Measurements from ENCODE around the gene HYAL2. TPM values are rescaled to one million over a fixed set of nuclear protein-coding genes. Genes with fewer than 3 reads are reported as not detected.
"Not testable (repeated sequence)": the region's sequence is repeated elsewhere in the genome, so short reads cannot be mapped to it uniquely, and the experiment has no call there.

The HYAL2 gene
- total RNA-seq, 2 experiments from 2014 or later = 1.5 to 2.1 TPM

- intact Hi-C loops (cut with micrococcal nuclease) = loop anchor here (1.0 kb wide), 8 partner anchors 29 to 506 kb away; partner anchors contain the start of genes CYB561D2, IP6K1, NPRL2 and RBM6
These were observed 30.1 kb downstream of the HYAL2 start, which contains the start of gene IFRD2 for GRCh38 chr3:50292159-50293078. Gene IFRD2, minus strand, starts transcription at chr3:50292429. Its CDS starts 155 bp downstream, at chr3:50292274.

DNA sequence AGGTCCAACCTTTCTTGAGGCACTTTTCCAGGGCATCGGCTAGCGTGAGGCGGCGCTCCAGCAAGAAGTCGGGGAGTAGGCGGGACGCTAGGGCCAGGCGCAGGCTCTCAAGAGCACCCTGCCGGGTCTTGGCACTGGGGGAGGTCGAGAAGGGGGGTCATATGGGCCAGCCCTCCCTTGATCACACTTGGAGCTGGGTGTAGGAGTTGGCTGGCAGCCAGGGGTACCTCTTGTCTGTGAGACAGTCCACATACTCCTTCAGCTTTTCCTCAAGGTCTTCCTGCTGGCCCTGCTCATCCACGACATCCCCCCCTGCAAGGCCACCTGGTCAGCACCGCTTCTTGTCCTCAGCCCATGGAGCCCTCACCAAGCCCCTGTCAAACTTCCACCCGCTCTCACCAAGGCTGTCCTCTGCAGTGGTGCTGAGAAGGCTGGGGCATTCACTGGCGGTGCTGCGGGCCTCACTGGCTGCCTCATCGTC is 32.3 kb downstream of the HYAL2 start:
- no peaks in the 10 kb centered on the region for H3K9me3 Mint-ChIP-seq
- CTCF ChIA-PET = interaction anchor here (2.3 kb wide), 1 partner anchor 64 kb away, joined by 8 read pairs; no protein-coding TSS in a partner anchor
- intact Hi-C loops (cut with micrococcal nuclease) = no loop called here
- no peaks in the 10 kb centered on the region for H3K27me3 Mint-ChIP-seq (ENCODE audit: low read depth)
- no peak for DNase-seq
- peak overlapping the region; percentile 91 for H3K4me3 Mint-ChIP-seq
- H3K36me3 Mint-ChIP-seq (ENCODE audit: low read depth) = peaks cover 27% of the 10 kb centered on the region
- H3K27ac Mint-ChIP-seq = no peak overlapping the region
- H3K4me1 Mint-ChIP-seq (ENCODE audit: low read depth) = peaks cover 24% of the 10 kb centered on the region

More at GRCh38 chr3:50292159-50293078, 30.1 kb downstream of the HYAL2 start, which contains the start of gene IFRD2:
- Mint-ChIP-seq H3K4me1 (ENCODE audit: low read depth) (peaks cover 24% of the 10 kb centered on the region), H3K4me3 (peak within 1 kb of the TSS; percentile 91), H3K27ac (peak within 1 kb of the TSS; percentile 88), H3K9me3 (no peaks in the 10 kb centered on the region), H3K27me3 (ENCODE audit: low read depth) (no peaks in the 10 kb centered on the region), H3K36me3 (ENCODE audit: low read depth) (peaks cover 27% of the 10 kb centered on the region)
- DNase-seq = peak; percentile 98
- CTCF ChIA-PET = interaction anchor here (0.9 to 2.8 kb wide), 5 partner anchors 16 to 66 kb away, joined by 4 to 13 read pairs (median 8); no protein-coding TSS in a partner anchor

DNA sequence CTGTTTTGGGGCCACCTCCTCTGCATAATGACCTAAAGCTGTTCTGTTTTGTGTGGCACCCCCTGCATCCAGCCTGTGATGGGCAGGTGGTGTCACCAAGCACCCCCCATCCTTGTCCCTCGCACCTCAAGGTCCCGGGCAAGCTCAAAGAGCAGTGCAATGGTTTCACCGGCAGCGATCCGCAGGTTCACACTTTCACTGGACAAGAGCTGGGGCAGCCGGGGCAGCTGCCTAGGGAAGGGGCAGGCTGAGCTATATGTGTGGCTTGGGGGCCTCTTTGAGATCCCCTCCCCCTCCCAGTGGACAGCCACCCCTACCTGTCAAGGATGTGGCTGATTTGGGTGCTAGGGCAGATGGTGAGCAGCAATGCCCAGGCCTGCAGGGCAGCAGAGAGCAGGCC is 33.4 kb downstream of the HYAL2 start:
- H3K27me3 Mint-ChIP-seq (ENCODE audit: low read depth) = no peaks in the 10 kb centered on the region

GRCh38 chr3:50288387-50289007 is 34.0 kb downstream of the HYAL2 start:
- H3K36me3 Mint-ChIP-seq (ENCODE audit: low read depth) = peaks cover 30% of the 10 kb centered on the region
- H3K4me3 Mint-ChIP-seq = no peak overlapping the region
- H3K27ac Mint-ChIP-seq = no peak overlapping the region
- DNase-seq = no peak
- no peaks in the 10 kb centered on the region for H3K9me3 Mint-ChIP-seq
- CTCF ChIA-PET = interaction anchor here (0.8 to 2.3 kb wide), 2 partner anchors 62 to 261 kb away, joined by 3 to 8 read pairs; no protein-coding TSS in a partner anchor
- peaks cover 24% of the 10 kb centered on the region for H3K4me1 Mint-ChIP-seq (ENCODE audit: low read depth)
- H3K27me3 Mint-ChIP-seq (ENCODE audit: low read depth) = no peaks in the 10 kb centered on the region
- intact Hi-C loops (cut with micrococcal nuclease) = no loop called here

More for the DNA sequence above, 33.4 kb downstream of the HYAL2 start:
- peak overlapping the region; percentile 12 for H3K4me3 Mint-ChIP-seq
- no peak for DNase-seq
- peaks cover 30% of the 10 kb centered on the region for H3K36me3 Mint-ChIP-seq (ENCODE audit: low read depth)
- peaks cover 24% of the 10 kb centered on the region for H3K4me1 Mint-ChIP-seq (ENCODE audit: low read depth)
- intact Hi-C loops (cut with micrococcal nuclease) = no loop called here
- H3K27ac Mint-ChIP-seq = no peak overlapping the region
- CTCF ChIA-PET = interaction anchor here (0.8 to 2.3 kb wide), 2 partner anchors 63 to 260 kb away, joined by 3 to 8 read pairs; no protein-coding TSS in a partner anchor
- no peaks in the 10 kb centered on the region for H3K9me3 Mint-ChIP-seq

- Mint-ChIP-seq H3K36me3 (ENCODE audit: low read depth) (peaks cover 30% of the 10 kb centered on the region), H3K4me3 (no peak overlapping the region), H3K9me3 (no peaks in the 10 kb centered on the region), H3K27me3 (ENCODE audit: low read depth) (no peaks in the 10 kb centered on the region), H3K27ac (no peak overlapping the region), H3K4me1 (ENCODE audit: low read depth) (peaks cover 17% of the 10 kb centered on the region)
- intact Hi-C loops (cut with micrococcal nuclease) = no loop called here
- CTCF ChIA-PET = no interaction called here
- no peak for DNase-seq
These were observed 35.3 kb downstream of the HYAL2 start for GRCh38 chr3:50287262-50287661.

DNA sequence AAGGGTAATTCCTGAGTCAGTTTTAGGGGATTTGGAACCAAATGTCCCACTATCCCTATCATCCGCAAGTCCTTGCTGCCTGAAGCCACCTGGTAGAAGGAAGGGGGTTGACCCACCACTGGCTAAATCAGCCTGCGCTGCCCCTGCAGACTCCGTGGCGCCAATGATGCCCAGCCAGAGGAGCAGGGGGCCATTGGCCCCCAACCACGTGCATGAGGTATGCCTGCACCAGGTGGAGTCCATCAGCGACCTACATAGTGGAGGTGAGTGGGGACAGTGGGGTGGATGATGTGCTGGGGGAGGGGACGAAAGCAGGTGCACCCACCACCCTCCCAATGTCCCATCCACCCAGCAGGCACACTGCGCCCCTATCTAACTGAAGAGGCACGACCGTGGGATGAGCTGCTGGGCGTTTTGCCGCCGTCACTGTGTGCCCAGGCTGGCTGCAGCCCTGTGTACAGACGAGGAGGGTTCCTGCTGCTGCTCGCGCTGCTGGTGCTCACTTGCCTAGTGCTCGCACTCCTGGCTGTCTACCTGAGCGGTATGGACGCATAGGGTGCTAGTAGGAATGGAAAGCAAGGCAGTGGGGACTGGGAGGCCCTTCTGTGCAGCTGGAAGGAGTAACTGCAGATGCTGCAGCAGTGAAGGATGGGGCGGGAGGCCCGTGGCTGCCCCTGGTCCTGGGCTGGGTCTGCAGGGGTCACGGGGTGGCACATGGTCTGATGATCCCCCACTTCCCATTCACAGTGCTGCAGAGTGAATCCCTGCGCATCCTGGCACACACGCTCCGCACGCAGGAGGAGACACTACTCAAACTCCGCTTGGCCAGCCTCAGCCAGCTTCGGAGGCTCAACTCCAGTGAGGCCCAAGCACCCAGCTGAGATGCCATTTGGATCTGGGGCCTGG is 36.0 kb downstream of the HYAL2 start:
- Mint-ChIP-seq H3K9me3 (no peaks in the 10 kb centered on the region), H3K4me3 (no peak overlapping the region), H3K27ac (no peak overlapping the region), H3K4me1 (ENCODE audit: low read depth) (peaks cover 17% of the 10 kb centered on the region), H3K36me3 (ENCODE audit: low read depth) (peaks cover 30% of the 10 kb centered on the region), H3K27me3 (ENCODE audit: low read depth) (no peaks in the 10 kb centered on the region)
- CTCF ChIA-PET = no interaction called here
- intact Hi-C loops (cut with micrococcal nuclease) = no loop called here
- DNase-seq = no peak

GRCh38 chr3:50284121-50284520 is 38.4 kb downstream of the HYAL2 start:
- H3K4me3 Mint-ChIP-seq; DNase-seq; H3K4me1 Mint-ChIP-seq (ENCODE audit: low read depth); H3K9me3 Mint-ChIP-seq; H3K27me3 Mint-ChIP-seq (ENCODE audit: low read depth); intact Hi-C loops (cut with micrococcal nuclease); H3K27ac Mint-ChIP-seq: not testable (repeated sequence)
- CTCF ChIA-PET = interaction anchor here (0.7 to 1.9 kb wide), 2 partner anchors 9 to 12 kb away, joined by 3 to 6 read pairs; no protein-coding TSS in a partner anchor
- H3K36me3 Mint-ChIP-seq (ENCODE audit: low read depth) = peaks cover 13% of the 10 kb centered on the region

- Mint-ChIP-seq H3K4me3 (no peak overlapping the region), H3K27ac (no peak overlapping the region), H3K27me3 (ENCODE audit: low read depth) (peaks cover 19% of the 10 kb centered on the region), H3K9me3 (no peaks in the 10 kb centered on the region), H3K4me1 (ENCODE audit: low read depth) (peaks cover 14% of the 10 kb centered on the region), H3K36me3 (ENCODE audit: low read depth) (no peaks in the 10 kb centered on the region)
- no peak for DNase-seq
- CTCF ChIA-PET = interaction anchor here (0.9 to 1.6 kb wide), 4 partner anchors 9 to 53 kb away, joined by 3 to 6 read pairs (median 3); no protein-coding TSS in a partner anchor
- intact Hi-C loops (cut with micrococcal nuclease) = no loop called here
These were observed 43.1 kb downstream of the HYAL2 start for GRCh38 chr3:50279255-50280016.

- Mint-ChIP-seq H3K27ac (no peak within 1 kb of the TSS), H3K27me3 (ENCODE audit: low read depth) (peaks cover 25% of the 10 kb centered on the region), H3K9me3 (no peaks in the 10 kb centered on the region), H3K4me1 (ENCODE audit: low read depth) (peaks cover 20% of the 10 kb centered on the region), H3K4me3 (no peak within 1 kb of the TSS), H3K36me3 (ENCODE audit: low read depth) (no peaks in the 10 kb centered on the region)
- CTCF ChIA-PET = interaction anchor here (0.9 to 1.6 kb wide), 4 partner anchors 8 to 52 kb away, joined by 3 to 6 read pairs (median 3); no protein-coding TSS in a partner anchor
- intact Hi-C loops (cut with micrococcal nuclease) = no loop called here
- DNase-seq = no peak
These were observed 43.7 kb downstream of the HYAL2 start, which contains the start of gene LSMEM2 for GRCh38 chr3:50278880-50279224. Gene LSMEM2, plus strand, starts transcription at chr3:50279087. Its CDS starts 27 bp downstream, at chr3:50279114.

DNA sequence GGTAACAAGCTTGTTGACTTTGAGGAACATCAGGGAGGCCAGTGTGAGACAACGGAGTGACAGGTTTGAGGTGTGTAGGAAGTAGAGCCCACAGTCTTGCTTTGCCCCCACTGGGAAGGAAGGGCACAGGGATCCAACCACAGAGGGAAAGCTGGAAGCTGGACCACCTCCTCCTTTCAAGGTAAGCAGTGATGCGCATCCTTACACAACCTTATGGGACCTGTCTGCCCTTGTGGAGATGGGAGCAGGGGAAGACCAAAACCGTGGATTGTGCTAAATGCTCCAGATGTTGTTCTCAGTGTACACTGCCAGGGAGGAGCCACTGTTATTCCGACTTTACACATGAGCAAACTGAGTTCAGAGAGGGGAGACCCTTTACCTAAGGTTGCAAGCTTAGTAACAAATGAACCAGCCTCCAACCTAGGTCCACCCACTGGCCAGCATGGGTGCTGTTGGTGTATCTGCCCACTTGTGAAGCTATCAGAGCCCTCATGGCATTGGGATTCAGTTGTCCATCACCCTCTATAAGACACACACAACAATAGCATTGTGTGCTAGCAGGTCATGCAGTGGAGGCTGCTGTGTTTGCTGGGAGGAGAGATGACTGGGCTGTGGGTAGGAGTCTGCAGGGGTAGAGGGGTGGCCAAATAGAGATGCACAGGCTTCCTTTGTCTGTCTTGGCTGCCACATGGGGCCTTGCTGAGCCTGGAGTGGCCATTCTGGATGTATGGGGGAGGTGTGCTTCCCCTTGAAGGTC is 44.2 kb downstream of the HYAL2 start:
- Mint-ChIP-seq H3K27ac (no peak overlapping the region), H3K4me1 (ENCODE audit: low read depth) (peaks cover 22% of the 10 kb centered on the region), H3K4me3 (no peak overlapping the region), H3K27me3 (ENCODE audit: low read depth) (peaks cover 27% of the 10 kb centered on the region), H3K36me3 (ENCODE audit: low read depth) (no peaks in the 10 kb centered on the region), H3K9me3 (no peaks in the 10 kb centered on the region)
- no peak for DNase-seq
- CTCF ChIA-PET = interaction anchor here (0.7 to 1.6 kb wide), 5 partner anchors 8 to 51 kb away, joined by 3 to 6 read pairs (median 4); no protein-coding TSS in a partner anchor
- intact Hi-C loops (cut with micrococcal nuclease) = no loop called here
